Measurements from ENCODE around the gene SCYGR5.
"Not testable (repeated sequence)": the region's sequence is repeated elsewhere in the genome, so short reads cannot be mapped to it uniquely, and the experiment has no call there.

Gene SCYGR5

GRCh38 chr2:227673620-227674019, 7.0 kb downstream of the SCYGR5 start:
- not testable (repeated sequence) for DNase-seq (ENCODE audit: low spot score)

GRCh38 chr2:227674485-227674884, 7.9 kb downstream of the SCYGR5 start:
- no peak for DNase-seq (ENCODE audit: low spot score)

- no peak for DNase-seq (ENCODE audit: low spot score)
These were observed 11.3 kb downstream of the SCYGR5 start for GRCh38 chr2:227677928-227678327.

- no peak for DNase-seq (ENCODE audit: low spot score)
These were observed 17.7 kb downstream of the SCYGR5 start for GRCh38 chr2:227684258-227684657.

GRCh38 chr2:227687189-227687588, 20.6 kb downstream of the SCYGR5 start:
- no peak for DNase-seq (ENCODE audit: low spot score)

GRCh38 chr2:227696990-227697679, 30.5 kb downstream of the SCYGR5 start:
- DNase-seq (ENCODE audit: low spot score), result no peak

GRCh38 chr2:227701556-227701955, 35.0 kb downstream of the SCYGR5 start:
- DNase-seq (ENCODE audit: low spot score), result no peak

GRCh38 chr2:227703280-227703732, 36.7 kb downstream of the SCYGR5 start:
- DNase-seq (ENCODE audit: low spot score), result no peak

GRCh38 chr2:227703961-227704360, 37.4 kb downstream of the SCYGR5 start:
- no peak for DNase-seq (ENCODE audit: low spot score)

GRCh38 chr2:227706859-227707258, 40.3 kb downstream of the SCYGR5 start:
- DNase-seq (ENCODE audit: low spot score), result no peak

GRCh38 chr2:227707390-227707789, 40.8 kb downstream of the SCYGR5 start:
- DNase-seq (ENCODE audit: low spot score), result no peak

- no peak for DNase-seq (ENCODE audit: low spot score)
These were observed 44.4 kb downstream of the SCYGR5 start for GRCh38 chr2:227710986-227711385.

GRCh38 chr2:227713291-227713690, 46.7 kb downstream of the SCYGR5 start:
- DNase-seq (ENCODE audit: low spot score), result no peak

GRCh38 chr2:227716501-227716900, 49.9 kb downstream of the SCYGR5 start:
- DNase-seq (ENCODE audit: low spot score), result no peak
